Fibroblast of lung (primary cell): ENCODE results near the gene STX3. TPM values are rescaled to one million over a fixed set of nuclear protein-coding genes. Genes with fewer than 3 reads are reported as not detected.

Experiments used
- DNase-seq, 2 donors: peaks; one replicate each; pipeline versions ENCODE4 v3.0.0 to v3.0.0-alpha.2; 2010; ENCODE audit warnings: low read depth in 2 of 2
- H2AFZ ChIP-seq: 2 replicates; pipeline ENCODE4 v1.5.1; 2012; ENCODE audit warnings: low read length, control low read depth, inconsistent platforms
- H3K27ac ChIP-seq: 2 replicates; pipeline ENCODE4 v1.5.1; 2011; ENCODE audit warnings: low read length, control low read depth; ENCODE audit not compliant: insufficient read depth
- H3K27me3 ChIP-seq: 2 replicates; pipeline ENCODE4 v1.5.1; 2011; ENCODE audit warnings: mild to moderate bottlenecking, low read length; ENCODE audit not compliant: control insufficient read depth, insufficient read depth
- H3K36me3 ChIP-seq: 2 replicates; pipeline ENCODE4 v1.5.1; 2011; ENCODE audit warnings: low read length; ENCODE audit not compliant: control insufficient read depth, insufficient read depth
- H3K4me1 ChIP-seq: 2 replicates; pipeline ENCODE4 v1.5.1; 2011; ENCODE audit warnings: low read length; ENCODE audit not compliant: control insufficient read depth, insufficient read depth; ENCODE audit errors: extremely low read depth
- H3K4me2 ChIP-seq: 2 replicates; pipeline ENCODE4 v1.5.1; 2011; ENCODE audit warnings: low read length, control low read depth; ENCODE audit not compliant: insufficient read depth; ENCODE audit errors: extremely low read depth
- H3K4me3 ChIP-seq, 4 experiments: fragments of 200-600 bp in 1 of 4; sonication (generic) in 1 of 4; replicated peaks in 1 of 4; 2 replicates each; pipeline ENCODE4 v1.5.1; 2011 to 2016; ENCODE audit warnings: low read length in 4 of 4, low read depth in 3 of 4, mild to moderate bottlenecking in 3 of 4, control low read depth in 2 of 4, inconsistent platforms in 1 of 4, mixed read lengths in 1 of 4; ENCODE audit not compliant: insufficient read depth in 1 of 4; ENCODE audit errors: control extremely low read depth in 1 of 4
- H3K79me2 ChIP-seq: 2 replicates; pipeline ENCODE4 v1.5.1; 2012; ENCODE audit warnings: mild to moderate bottlenecking, low read length, inconsistent platforms; ENCODE audit not compliant: control insufficient read depth, insufficient read depth
- H3K9ac ChIP-seq: 2 replicates; pipeline ENCODE4 v1.5.1; 2011; ENCODE audit warnings: mild to moderate bottlenecking, low read length, control low read depth; ENCODE audit not compliant: insufficient read depth
- H3K9me3 ChIP-seq: 2 replicates; pipeline ENCODE4 v1.5.1; 2012; ENCODE audit warnings: low read depth, low read length; ENCODE audit not compliant: control insufficient read depth, insufficient read depth
- H4K20me1 ChIP-seq: 2 replicates; pipeline ENCODE4 v1.5.1; 2011; ENCODE audit warnings: low read length; ENCODE audit not compliant: control insufficient read depth, insufficient read depth; ENCODE audit errors: extremely low read depth
- EZH2 ChIP-seq: IDR thresholded peaks from 2 replicates; pipeline ENCODE4 v1.5.1; 2012; ENCODE audit warnings: low read length, control low read depth, mild to moderate bottlenecking; ENCODE audit errors: missing control alignments
- polyA plus RNA-seq, 2 donors: library from polyadenylated mRNA; depleted of rRNA in 1 of 2; stranded (reverse) in 1 of 2; unstranded in 1 of 2; fragments of >200 nt; gene quantifications; 2 replicates each; pipeline ENCODE4 v1.2.1, GENCODE V29; 2011 to 2012; ENCODE audit warnings: missing spikeins in 1 of 2
- total RNA-seq: library from RNA; depleted of rRNA; stranded (reverse); fragments of >200 nt; gene quantifications from 2 replicates; pipeline ENCODE4 v1.2.1, GENCODE V29; 2014
- TF ChIP-seq, protein P1 (sequence below), 2 donors: IDR thresholded peaks in 1 of 2; conservative IDR thresholded peaks in 1 of 2; 1 replicate in 1 of 2; 2 replicates in 1 of 2; pipeline ENCODE4 v1.5.1; 2011 to 2012; ENCODE audit warnings: low read length in 2 of 2, control low read depth in 1 of 2, inconsistent platforms in 1 of 2, low read depth in 1 of 2, mild to moderate bottlenecking in 1 of 2

STX3 gene
- total and polyA plus RNA-seq, 2 donors (not counting 1 experiment from before 2014, with no cell fraction given) = 19.0 to 21.9 TPM

- no peaks in the 10 kb centered on the region for H3K4me1 ChIP-seq
- DNase-seq = no peak
- H3K27me3 ChIP-seq = no peaks in the 10 kb centered on the region
- no peak overlapping the region for H3K9ac ChIP-seq
- no peaks in the 10 kb centered on the region for H3K79me2 ChIP-seq
- TF ChIP-seq, protein P1, sequence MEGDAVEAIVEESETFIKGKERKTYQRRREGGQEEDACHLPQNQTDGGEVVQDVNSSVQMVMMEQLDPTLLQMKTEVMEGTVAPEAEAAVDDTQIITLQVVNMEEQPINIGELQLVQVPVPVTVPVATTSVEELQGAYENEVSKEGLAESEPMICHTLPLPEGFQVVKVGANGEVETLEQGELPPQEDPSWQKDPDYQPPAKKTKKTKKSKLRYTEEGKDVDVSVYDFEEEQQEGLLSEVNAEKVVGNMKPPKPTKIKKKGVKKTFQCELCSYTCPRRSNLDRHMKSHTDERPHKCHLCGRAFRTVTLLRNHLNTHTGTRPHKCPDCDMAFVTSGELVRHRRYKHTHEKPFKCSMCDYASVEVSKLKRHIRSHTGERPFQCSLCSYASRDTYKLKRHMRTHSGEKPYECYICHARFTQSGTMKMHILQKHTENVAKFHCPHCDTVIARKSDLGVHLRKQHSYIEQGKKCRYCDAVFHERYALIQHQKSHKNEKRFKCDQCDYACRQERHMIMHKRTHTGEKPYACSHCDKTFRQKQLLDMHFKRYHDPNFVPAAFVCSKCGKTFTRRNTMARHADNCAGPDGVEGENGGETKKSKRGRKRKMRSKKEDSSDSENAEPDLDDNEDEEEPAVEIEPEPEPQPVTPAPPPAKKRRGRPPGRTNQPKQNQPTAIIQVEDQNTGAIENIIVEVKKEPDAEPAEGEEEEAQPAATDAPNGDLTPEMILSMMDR (conservative IDR thresholded peaks at IDR 0.05 in 1 of 2, IDR thresholded peaks at IDR 0.05 in 1 of 2; ENCODE audit: low read depth in 1 of 2, low read length in 2 of 2) = no peak
- no peak for TF ChIP-seq EZH2
- H3K4me3 ChIP-seq = no peak overlapping the region
- H3K4me2 ChIP-seq = no peak overlapping the region
- H3K9me3 ChIP-seq = no peaks in the 10 kb centered on the region
- no peak overlapping the region for H3K27ac ChIP-seq
- H3K36me3 ChIP-seq = no peaks in the 10 kb centered on the region
- no peaks in the 10 kb centered on the region for H4K20me1 ChIP-seq
- no peak overlapping the region for H2AFZ ChIP-seq
Measured at GRCh38 chr11:59729834-59730233, 25.3 kb upstream of the STX3 start.

DNA sequence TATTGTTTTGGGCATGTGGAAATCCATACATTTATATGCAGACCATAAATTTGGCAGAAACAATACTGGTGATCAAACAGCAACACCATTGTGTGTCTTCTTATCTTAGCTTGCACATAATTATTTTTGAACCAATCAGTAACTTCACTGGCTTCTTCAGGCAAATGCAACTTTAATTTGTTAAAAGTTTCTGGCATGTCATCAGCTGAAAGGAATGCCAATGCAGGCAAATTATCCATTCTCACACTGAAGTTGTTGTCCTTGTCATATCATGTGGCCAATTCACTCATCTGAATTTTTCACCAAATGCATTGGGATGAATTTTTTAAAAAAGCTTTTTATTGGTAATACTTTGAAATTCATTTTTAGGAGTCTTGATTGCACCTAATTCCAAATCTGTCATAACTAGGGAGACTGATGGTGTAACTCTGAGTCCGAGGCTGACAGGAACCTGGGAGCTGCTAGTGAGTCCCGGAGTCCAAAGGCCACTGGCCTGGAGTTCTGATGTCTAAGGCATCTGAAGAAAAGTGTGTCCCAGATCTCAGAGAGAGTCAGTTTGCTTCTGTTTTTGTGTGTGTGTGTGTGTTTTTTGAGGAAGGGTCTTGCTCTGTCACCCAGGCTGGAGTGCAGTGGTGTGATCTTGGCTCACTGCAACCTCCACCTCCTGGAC, 24.1 kb upstream of the STX3 start:
- Histone ChIP-seq H4K20me1 (no peaks in the 10 kb centered on the region), H3K9me3 (no peaks in the 10 kb centered on the region), H3K4me1 (no peaks in the 10 kb centered on the region), H3K4me2 (no peak overlapping the region), H3K27me3 (no peaks in the 10 kb centered on the region), H3K36me3 (no peaks in the 10 kb centered on the region), H2AFZ (no peak overlapping the region), H3K27ac (no peak overlapping the region), H3K9ac (no peak overlapping the region), H3K79me2 (no peaks in the 10 kb centered on the region), H3K4me3 (no peak overlapping the region)
- no peak for DNase-seq
- TF ChIP-seq EZH2 = no peak
- TF ChIP-seq, protein P1 (conservative IDR thresholded peaks at IDR 0.05 in 1 of 2, IDR thresholded peaks at IDR 0.05 in 1 of 2; ENCODE audit: low read depth in 1 of 2, low read length in 2 of 2) = no peak

DNA sequence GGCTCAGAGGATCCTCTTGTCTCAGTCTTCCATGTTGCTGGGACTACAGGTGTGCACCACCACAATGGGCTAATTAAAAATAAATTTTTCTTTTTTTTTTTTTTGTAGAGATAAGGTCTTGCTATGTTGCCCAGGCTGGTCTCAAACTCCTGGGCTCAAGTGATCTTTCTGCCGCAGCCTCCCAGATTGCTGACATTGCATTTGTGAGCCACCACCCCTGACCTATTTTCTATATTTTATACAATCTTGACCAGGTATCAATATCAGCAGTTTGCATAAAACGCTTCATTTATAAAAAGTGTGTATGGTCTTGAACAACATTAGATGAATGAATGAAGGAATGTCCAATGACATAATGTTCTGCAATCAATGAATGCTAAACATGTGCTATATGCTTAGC, 9.1 kb upstream of the STX3 start:
- Histone ChIP-seq H3K4me2 (no peak overlapping the region), H3K9me3 (no peaks in the 10 kb centered on the region), H3K4me1 (no peaks in the 10 kb centered on the region), H4K20me1 (no peaks in the 10 kb centered on the region), H3K4me3 (no peak overlapping the region), H3K27ac (no peak overlapping the region), H3K9ac (no peak overlapping the region), H3K27me3 (peaks cover 3% of the 10 kb centered on the region), H3K36me3 (no peaks in the 10 kb centered on the region), H2AFZ (no peak overlapping the region), H3K79me2 (no peaks in the 10 kb centered on the region)
- no peak for TF ChIP-seq EZH2
- TF ChIP-seq, protein P1 (conservative IDR thresholded peaks at IDR 0.05 in 1 of 2, IDR thresholded peaks at IDR 0.05 in 1 of 2; ENCODE audit: low read depth in 1 of 2, low read length in 2 of 2) = no peak
- DNase-seq = no peak
